Adrenal gland (tissue), 12 donors: ENCODE results near the gene ZAP70. TPM values are rescaled to one million over a fixed set of nuclear protein-coding genes. Genes with fewer than 3 reads are reported as not detected.

Source experiments
- DNase-seq, 7 donors: peaks; one replicate each; pipeline ENCODE4 v3.0.0-alpha.2; 2019 to 2020
- H3K27ac ChIP-seq, 5 donors: fragments of 200-600 bp; sonication (generic) in 4 of 5; 1 replicate in 3 of 5; 2 replicates in 2 of 5; pipeline versions ENCODE4 v1.5.1 to v1.8.0; 2016 to 2020; ENCODE audit warnings: mild to moderate bottlenecking in 1 of 5
- H3K27me3 ChIP-seq: fragments of 200-600 bp; 2 replicates; pipeline ENCODE4 v1.8.0; 2021
- H3K36me3 ChIP-seq, 2 donors: fragments of 200-600 bp; replicated peaks in 1 of 2; 1 replicate in 1 of 2; 2 replicates in 1 of 2; pipeline versions ENCODE4 v1.5.1 to v1.8.0; 2018 to 2022
- H3K4me1 ChIP-seq, 2 donors: fragments of 200-600 bp; replicated peaks in 1 of 2; 1 replicate in 1 of 2; 2 replicates in 1 of 2; pipeline versions ENCODE4 v1.5.1 to v1.8.0; 2018 to 2021
- H3K4me3 ChIP-seq, 4 donors: fragments of 200-600 bp; sonication (generic) in 3 of 4; one replicate each; pipeline ENCODE4 v1.5.1; 2016 to 2018
- H3K9me3 ChIP-seq, 3 donors: fragments of 200-600 bp; sonication (generic) in 1 of 3; replicated peaks in 1 of 3; 1 replicate in 2 of 3; 2 replicates in 1 of 3; pipeline versions ENCODE4 v1.5.1 to v1.8.0; 2016 to 2021
- CTCF ChIP-seq, 6 experiments: fragments of 450-650 bp in 4 of 6; fragments of 200-600 bp in 2 of 6; sonication (generic) in 1 of 6; IDR thresholded peaks; 1 replicate in 5 of 6; 2 replicates in 1 of 6; pipeline versions ENCODE4 v1.5.1 to v1.8.0; 2016 to 2021; ENCODE audit warnings: antibody characterized with exemption in 6 of 6, mild to moderate bottlenecking in 2 of 6, moderate library complexity in 1 of 6
- POLR2A ChIP-seq, 2 donors: fragments of 450-650 bp; IDR thresholded peaks; one replicate each; pipeline ENCODE4 v1.6.1; 2017; ENCODE audit warnings: antibody characterized with exemption in 2 of 2, mild to moderate bottlenecking in 2 of 2, moderate library complexity in 1 of 2
- WGBS, 4 donors: extraction: QIAGEN DNeasy Blood & Tissue Kit in 2 of 4; methylation state at CpG; one replicate each; pipeline versions ENCODE4 v1.1.5 to v1.1.7; 2013 to 2017; 5-methylcytosine and 5-hydroxymethylcytosine counted together
- intact Hi-C, 2 donors: fragments of 100-400 bp; cut with DNase I; formaldehyde crosslinking; loops; one replicate each; pipeline versions ENCODE4 v1.14.1 to v1.15.0; 2022 to 2023
- polyA plus RNA-seq, 3 donors: library from polyadenylated mRNA; stranded (reverse); fragments of 200-250 nt in 2 of 3; fragments of 350-450 nt in 1 of 3; fragmentation: Illumina TruSeq in 1 of 3; extraction: RNeasy Lipid Tissue Mini Kit (QIAGEN cat#74804) in 1 of 3; gene quantifications; one replicate each; pipeline ENCODE4 v1.2.3, GENCODE V29; 2013 to 2014
- total RNA-seq, 9 donors: library from RNA; depleted of rRNA in 4 of 9; stranded (reverse); fragments of >200 nt in 4 of 9; fragments of 120-200 nt in 1 of 9; fragmentation: NEBNext Ultra II Directional in 1 of 9; extraction: Animal tissue kit (Norgen Biotek cat#: 25700) in 1 of 9; gene quantifications; one replicate each; pipeline versions ENCODE4 v1.1.0 to v1.2.4, GENCODE V29; 2013 to 2023
- donor health status: healthy with polysubstance abuse.
- donor health status: Bipolar disorder and iron deficiency.
- donor health status: DM: yes; HTN: yes; CAD: no.
- donor health status: DM: no; HTN: no; CAD: no.
- donor health status: DM: no; HTN: no; CAD: no.
- donor health status: DM: yes; HTN: yes; CAD: no.

Gene ZAP70
- total and polyA plus RNA-seq, 12 donors = 0.33 to 8.3 (median 2.5) TPM

- 54 to 73% (median 62%) methylated on average over 4 of the region's 4 CpGs for WGBS, 4 donors
- TF ChIP-seq POLR2A (IDR thresholded peaks at IDR 0.05) (no peak), CTCF (IDR thresholded peaks at IDR 0.05) (no peak)
- Histone ChIP-seq H3K27me3 (peaks cover 6% of the 10 kb centered on the region), H3K4me1 (no peaks in the 10 kb centered on the region), H3K36me3 (no peaks in the 10 kb centered on the region), H3K4me3 (no peak overlapping the region), H3K9me3 (no peaks in the 10 kb centered on the region), H3K27ac (no peak overlapping the region)
- no peak for DNase-seq
- intact Hi-C loops = no loop called here
Observed at GRCh38 chr2:97726261-97727064, 13.1 kb downstream of the ZAP70 start.

GRCh38 chr2:97727296-97727695 is 13.9 kb downstream of the ZAP70 start:
- 81 to 93% (median 87%) methylated on average over 7 of the region's 7 CpGs for WGBS, 4 donors
- H3K27ac ChIP-seq = no peak overlapping the region
- peaks cover 6% of the 10 kb centered on the region for H3K27me3 ChIP-seq
- no peak for TF ChIP-seq POLR2A (IDR thresholded peaks at IDR 0.05)
- no peak for TF ChIP-seq CTCF (IDR thresholded peaks at IDR 0.05)
- no peak for DNase-seq
- intact Hi-C loops = no loop called here
- no peak overlapping the region for H3K4me3 ChIP-seq
- no peaks in the 10 kb centered on the region for H3K9me3 ChIP-seq
- no peaks in the 10 kb centered on the region for H3K36me3 ChIP-seq
- H3K4me1 ChIP-seq = no peaks in the 10 kb centered on the region

- DNase-seq = no peak
- TF ChIP-seq POLR2A (IDR thresholded peaks at IDR 0.05) (no peak), CTCF (IDR thresholded peaks at IDR 0.05) (no peak)
- WGBS, 4 donors = 74 to 90% (median 78%) methylated on average over 8 to 12 of the region's 12 CpGs
- peaks cover 6% of the 10 kb centered on the region for H3K27me3 ChIP-seq
- no peak overlapping the region for H3K4me3 ChIP-seq
- intact Hi-C loops = no loop called here
- no peaks in the 10 kb centered on the region for H3K4me1 ChIP-seq
- H3K9me3 ChIP-seq = no peaks in the 10 kb centered on the region
- no peak overlapping the region for H3K27ac ChIP-seq
- no peaks in the 10 kb centered on the region for H3K36me3 ChIP-seq
Observed at GRCh38 chr2:97728091-97728731, 14.8 kb downstream of the ZAP70 start.

GRCh38 chr2:97730245-97730644 is 16.9 kb downstream of the ZAP70 start:
- no peak for DNase-seq
- Histone ChIP-seq H3K4me3 (no peak overlapping the region), H3K9me3 (no peaks in the 10 kb centered on the region), H3K36me3 (no peaks in the 10 kb centered on the region), H3K27me3 (no peaks in the 10 kb centered on the region), H3K27ac (no peak overlapping the region), H3K4me1 (no peaks in the 10 kb centered on the region)
- intact Hi-C loops = no loop called here
- TF ChIP-seq CTCF (IDR thresholded peaks at IDR 0.05) (no peak), POLR2A (IDR thresholded peaks at IDR 0.05) (no peak)
- 86 to 100% (median 95%) methylated on average over 1 of the region's 1 CpG for WGBS, 4 donors
